ENCODE measurements around the gene ANO6. TPM values are rescaled to one million over a fixed set of nuclear protein-coding genes. Genes with fewer than 3 reads are reported as not detected.

Gene ANO6
- total RNA-seq, 1 donor from 2014 or later, result 46.2 TPM

- no peaks in the 10 kb centered on the region for H3K27me3 ChIP-seq (ENCODE audit: low read depth)
- no peaks in the 10 kb centered on the region for H3K9me3 ChIP-seq (replicated peaks)
- no peak for DNase-seq
- H3K4me3 ChIP-seq, result no peak overlapping the region
- H3K36me3 ChIP-seq, result no peaks in the 10 kb centered on the region
- no peak overlapping the region for H3K27ac ChIP-seq (replicated peaks)
- no peak for TF ChIP-seq CTCF (IDR thresholded peaks at IDR 0.05; ENCODE audit: borderline replicate concordance)
- intact Hi-C loops (cut with micrococcal nuclease), result loop anchor here (10.0 kb wide), 1 partner anchor 195 kb away; no protein-coding TSS in a partner anchor
- H3K4me1 ChIP-seq, result peaks cover 17% of the 10 kb centered on the region
Observed at GRCh38 chr12:45189766-45190403, 26.0 kb upstream of the ANO6 start.

- intact Hi-C loops (cut with micrococcal nuclease), result no loop called here
- H3K4me1 ChIP-seq, result peaks cover 17% of the 10 kb centered on the region
- H3K4me3 ChIP-seq, result no peak overlapping the region
- no peaks in the 10 kb centered on the region for H3K9me3 ChIP-seq (replicated peaks)
- H3K27me3 ChIP-seq (ENCODE audit: low read depth), result no peaks in the 10 kb centered on the region
- H3K27ac ChIP-seq (replicated peaks), result peak overlapping the region; percentile 23
- TF ChIP-seq CTCF (IDR thresholded peaks at IDR 0.05; ENCODE audit: borderline replicate concordance), result no peak
- no peaks in the 10 kb centered on the region for H3K36me3 ChIP-seq
- no peak for DNase-seq
Observed at GRCh38 chr12:45191239-45191638, 24.7 kb upstream of the ANO6 start.

GRCh38 chr12:45192707-45193106 lies 23.2 kb upstream of the ANO6 start:
- peaks cover 17% of the 10 kb centered on the region for H3K4me1 ChIP-seq
- H3K36me3 ChIP-seq, result no peaks in the 10 kb centered on the region
- TF ChIP-seq CTCF (IDR thresholded peaks at IDR 0.05; ENCODE audit: borderline replicate concordance), result no peak
- H3K4me3 ChIP-seq, result no peak overlapping the region
- no peaks in the 10 kb centered on the region for H3K9me3 ChIP-seq (replicated peaks)
- intact Hi-C loops (cut with micrococcal nuclease), result no loop called here
- no peak overlapping the region for H3K27ac ChIP-seq (replicated peaks)
- no peak for DNase-seq
- no peaks in the 10 kb centered on the region for H3K27me3 ChIP-seq (ENCODE audit: low read depth)

DNA sequence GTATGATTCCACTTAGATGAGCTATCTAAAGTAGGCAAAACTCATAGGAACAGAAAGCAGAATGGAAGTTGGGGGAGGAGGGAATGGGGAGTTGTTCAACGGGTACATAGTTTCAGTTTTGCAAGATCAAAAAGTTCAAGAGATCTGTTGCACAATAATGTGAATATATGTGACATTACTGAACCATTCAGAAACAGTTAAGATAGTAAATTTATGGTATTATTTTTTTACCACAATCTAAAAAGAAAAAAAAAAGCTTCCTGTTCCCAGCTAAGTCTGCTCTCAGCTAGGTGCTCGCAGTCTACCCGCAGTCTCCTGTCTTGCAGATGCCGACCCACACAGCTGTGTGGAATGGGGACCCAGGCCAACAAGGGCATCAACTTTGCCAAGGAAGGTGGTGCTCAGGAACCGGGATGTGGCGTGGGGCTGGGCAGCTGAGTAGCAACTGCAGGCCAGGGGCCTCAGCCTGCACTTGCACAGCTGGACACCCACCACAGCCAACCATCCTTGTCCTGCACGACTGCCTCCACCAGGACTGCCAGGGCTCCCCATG lies 15.3 kb upstream of the ANO6 start:
- Histone ChIP-seq H3K27me3 (ENCODE audit: low read depth) (no peaks in the 10 kb centered on the region), H3K4me1 (peaks cover 6% of the 10 kb centered on the region), H3K27ac (replicated peaks) (no peak overlapping the region), H3K4me3 (no peak overlapping the region), H3K36me3 (no peaks in the 10 kb centered on the region), H3K9me3 (replicated peaks) (no peaks in the 10 kb centered on the region)
- no peak for DNase-seq
- no peak for TF ChIP-seq CTCF (IDR thresholded peaks at IDR 0.05; ENCODE audit: borderline replicate concordance)
- intact Hi-C loops (cut with micrococcal nuclease), result no loop called here

DNA sequence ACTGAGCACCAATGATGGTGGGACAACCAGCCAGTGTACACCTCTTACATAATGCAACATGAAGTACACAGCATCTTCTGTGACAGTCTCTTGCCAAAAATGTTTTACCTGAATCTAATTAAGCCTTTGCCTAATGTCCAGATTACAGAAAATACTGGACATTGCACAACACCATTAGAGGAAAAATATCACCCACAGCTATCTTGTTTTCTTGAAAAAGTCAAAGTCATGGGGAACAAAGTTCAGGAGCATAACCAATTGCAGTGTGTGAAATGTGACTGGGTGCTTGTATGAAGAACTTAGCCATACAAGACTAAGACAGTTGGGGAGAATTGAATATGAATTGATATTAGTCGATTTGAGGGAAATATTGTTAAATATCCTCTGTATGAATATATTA lies 12.1 kb upstream of the ANO6 start:
- no peak overlapping the region for H3K4me3 ChIP-seq
- intact Hi-C loops (cut with micrococcal nuclease), result no loop called here
- no peaks in the 10 kb centered on the region for H3K27me3 ChIP-seq (ENCODE audit: low read depth)
- H3K9me3 ChIP-seq (replicated peaks), result no peaks in the 10 kb centered on the region
- no peak for DNase-seq
- TF ChIP-seq CTCF (IDR thresholded peaks at IDR 0.05; ENCODE audit: borderline replicate concordance), result no peak
- H3K27ac ChIP-seq (replicated peaks), result no peak overlapping the region
- H3K36me3 ChIP-seq, result no peaks in the 10 kb centered on the region
- peaks cover 7% of the 10 kb centered on the region for H3K4me1 ChIP-seq

Measured in left ventricle myocardium inferior (tissue), 1 donor.